Superior temporal gyrus (tissue), 1 donor: Measurements from ENCODE around the gene RNF213.

ENCODE experiments used
- DNase-seq: peaks from one replicate; pipeline ENCODE4 v3.0.0-alpha.2; 2016; ENCODE audit errors: extremely low spot score

RNF213 gene

GRCh38 chr17:80349151-80349651 lies 88.5 kb downstream of the RNF213 start:
- no peak for DNase-seq

DNA sequence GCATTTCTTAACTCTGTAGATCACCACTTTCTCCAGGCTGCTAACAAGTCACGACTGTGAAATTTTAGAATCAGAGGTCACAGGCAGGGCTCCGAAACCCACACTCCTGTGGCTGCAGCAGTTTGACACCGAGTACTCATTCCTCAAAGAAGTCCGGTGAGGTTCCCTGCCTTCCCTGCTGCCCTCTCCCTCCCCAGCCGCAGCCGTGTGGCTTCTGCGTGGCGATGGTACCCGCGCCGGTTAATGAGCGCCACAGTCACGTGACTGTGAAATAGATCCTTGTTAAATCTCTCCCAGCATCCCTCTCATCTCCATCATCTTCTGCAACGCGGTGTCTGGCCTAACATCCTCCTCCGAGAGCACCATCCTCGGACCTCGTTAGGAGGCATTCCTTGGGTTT lies 89.1 kb downstream of the RNF213 start:
- no peak for DNase-seq

GRCh38 chr17:80352216-80352895 lies 91.7 kb downstream of the RNF213 start:
- no peak for DNase-seq

DNA sequence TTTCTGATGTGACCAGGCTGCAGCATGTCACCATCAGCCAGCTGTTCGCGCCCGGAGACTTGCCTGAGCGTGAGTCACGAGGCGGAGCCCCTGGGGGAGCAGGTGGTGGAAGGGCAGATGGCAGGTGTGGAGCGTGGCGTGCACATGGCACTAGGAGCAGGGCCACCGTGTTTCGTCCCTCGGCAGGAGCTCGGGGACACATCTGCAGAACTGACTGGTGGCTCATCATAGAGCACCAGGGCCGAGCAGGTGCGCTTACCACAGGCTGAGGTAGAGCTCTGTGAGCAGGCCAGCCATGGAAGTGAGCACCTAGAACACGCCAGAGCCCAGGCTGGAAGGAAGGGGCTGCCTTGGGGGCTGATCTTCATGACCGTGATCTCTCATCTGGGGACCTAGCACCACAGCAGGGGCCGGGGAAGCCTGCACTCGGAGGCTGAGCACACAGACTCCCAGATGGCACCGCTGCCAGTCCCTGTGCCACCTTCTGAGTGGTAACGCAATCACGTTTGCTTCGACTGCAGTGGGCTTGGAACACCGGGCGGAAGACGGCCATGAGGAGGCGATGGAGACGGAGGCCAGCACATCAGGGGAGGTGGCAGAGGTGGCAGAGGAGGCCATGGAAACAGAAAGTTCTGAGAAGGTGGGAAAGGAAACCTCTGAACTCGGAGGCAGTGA lies 92.5 kb downstream of the RNF213 start:
- DNase-seq: no peak

DNA sequence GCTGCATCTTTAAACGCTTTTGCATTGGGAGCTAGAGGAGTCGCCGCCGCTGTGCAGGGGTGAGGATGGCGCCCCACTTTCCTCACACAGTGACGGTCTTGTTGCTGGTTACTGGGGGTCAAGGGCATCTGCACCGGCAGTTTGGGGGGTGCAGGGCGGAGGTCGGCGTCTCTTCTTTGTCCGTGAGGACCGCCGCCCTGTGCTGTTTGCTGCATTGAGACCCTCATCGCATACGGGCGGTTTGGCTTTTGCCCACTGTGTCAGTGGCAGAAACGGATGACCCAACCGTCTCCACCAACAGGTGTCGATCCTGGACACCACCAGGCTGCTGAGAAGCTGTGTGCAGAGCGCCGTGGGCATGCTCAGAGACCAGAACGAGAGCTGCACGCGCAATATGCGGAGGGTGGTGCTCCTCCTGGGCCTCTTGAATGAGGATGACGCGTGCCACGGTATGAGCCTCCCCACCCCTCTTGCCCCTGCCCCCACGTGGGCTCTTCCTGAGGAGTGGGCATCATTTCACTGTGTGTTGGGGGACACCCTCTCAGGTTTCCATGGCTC lies 93.1 kb downstream of the RNF213 start:
- no peak for DNase-seq

- DNase-seq: no peak
These were observed 93.7 kb downstream of the RNF213 start for GRCh38 chr17:80354336-80354735.

DNA sequence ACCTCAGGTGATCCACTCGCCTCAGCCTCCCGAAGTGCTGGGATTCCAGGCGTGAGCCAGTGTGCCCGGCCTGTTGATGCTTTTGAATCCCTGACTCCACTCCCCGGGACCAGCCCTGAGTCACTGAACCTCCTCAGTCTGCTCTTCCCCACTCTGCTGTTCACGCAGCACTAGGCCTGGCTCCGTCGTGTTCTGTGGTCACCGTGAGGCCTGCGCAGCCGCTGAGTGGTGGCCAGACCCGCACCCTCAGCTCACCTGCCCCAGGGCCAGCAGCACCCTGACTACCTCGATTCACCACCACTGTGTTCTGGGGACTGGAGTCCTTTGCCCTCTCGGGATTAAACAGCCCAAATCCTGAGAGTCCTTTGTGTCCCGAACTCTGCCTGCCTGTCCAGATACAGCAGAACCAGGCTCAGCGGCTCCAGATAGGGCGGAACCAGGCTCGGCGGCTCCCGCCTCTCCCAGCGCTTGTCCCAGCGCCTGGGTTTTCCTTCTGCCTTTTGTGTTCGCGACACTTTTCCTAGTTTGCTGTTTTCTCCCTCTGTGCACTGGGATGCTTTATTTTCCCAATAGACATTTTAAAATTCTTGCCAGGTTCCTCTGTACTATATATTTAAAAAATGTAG lies 95.7 kb downstream of the RNF213 start:
- DNase-seq: no peak

- no peak for DNase-seq
These were observed 97.5 kb downstream of the RNF213 start for GRCh38 chr17:80358131-80358530.

DNA sequence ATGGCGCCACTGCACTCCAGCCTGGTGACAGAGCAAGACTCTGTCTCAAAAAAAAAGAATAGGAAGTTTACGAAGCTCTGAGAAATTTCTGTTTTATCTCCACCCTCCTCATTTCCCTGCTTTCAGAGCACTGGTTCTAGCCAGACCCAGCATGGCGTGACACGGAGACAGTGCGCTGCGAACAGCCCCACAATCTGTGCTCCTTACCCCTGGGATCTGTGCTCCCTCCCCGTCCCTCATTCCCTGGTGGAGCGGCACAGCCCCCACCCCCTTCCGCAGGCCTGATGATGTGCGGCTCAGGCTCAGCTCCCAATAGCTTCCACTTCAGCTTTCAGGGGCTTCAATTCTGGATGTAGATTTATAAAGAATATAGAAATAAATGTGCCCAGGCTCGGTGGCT lies 98.2 kb downstream of the RNF213 start:
- DNase-seq: no peak

DNA sequence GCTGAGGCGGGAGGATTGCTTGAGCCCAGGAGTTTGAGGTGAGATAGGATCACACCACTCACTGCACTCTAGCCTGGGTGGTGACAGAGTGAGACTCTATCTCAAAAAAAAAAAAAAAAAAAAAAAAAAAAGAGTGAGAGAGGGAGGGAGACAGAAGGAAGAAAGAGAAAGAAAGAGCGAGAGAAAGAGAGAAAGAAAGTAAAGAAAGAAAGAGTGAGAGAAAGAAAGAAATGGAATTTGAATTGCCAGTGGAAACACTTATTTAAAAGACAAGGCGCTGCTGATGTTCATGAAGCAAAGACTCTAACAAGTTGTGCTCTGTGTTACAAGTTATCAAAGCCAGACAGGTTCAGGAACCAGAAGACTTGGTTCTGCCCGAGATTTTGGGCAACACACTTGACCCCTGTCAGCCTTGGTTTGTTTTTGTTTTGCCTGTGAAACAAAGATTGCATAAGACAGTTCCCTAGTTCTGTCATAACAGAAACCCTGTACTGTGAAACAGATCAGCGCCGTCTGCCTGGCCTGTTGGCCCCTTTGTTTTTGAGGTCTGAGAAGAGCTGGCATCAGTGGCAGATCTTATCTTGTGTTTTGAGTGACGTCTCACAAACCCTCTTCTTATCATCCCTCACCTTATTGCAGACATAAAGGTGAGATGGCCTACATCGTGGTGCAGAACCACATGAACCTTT lies 98.9 kb downstream of the RNF213 start:
- DNase-seq: no peak

GRCh38 chr17:80360396-80360795 lies 99.7 kb downstream of the RNF213 start:
- no peak for DNase-seq

DNA sequence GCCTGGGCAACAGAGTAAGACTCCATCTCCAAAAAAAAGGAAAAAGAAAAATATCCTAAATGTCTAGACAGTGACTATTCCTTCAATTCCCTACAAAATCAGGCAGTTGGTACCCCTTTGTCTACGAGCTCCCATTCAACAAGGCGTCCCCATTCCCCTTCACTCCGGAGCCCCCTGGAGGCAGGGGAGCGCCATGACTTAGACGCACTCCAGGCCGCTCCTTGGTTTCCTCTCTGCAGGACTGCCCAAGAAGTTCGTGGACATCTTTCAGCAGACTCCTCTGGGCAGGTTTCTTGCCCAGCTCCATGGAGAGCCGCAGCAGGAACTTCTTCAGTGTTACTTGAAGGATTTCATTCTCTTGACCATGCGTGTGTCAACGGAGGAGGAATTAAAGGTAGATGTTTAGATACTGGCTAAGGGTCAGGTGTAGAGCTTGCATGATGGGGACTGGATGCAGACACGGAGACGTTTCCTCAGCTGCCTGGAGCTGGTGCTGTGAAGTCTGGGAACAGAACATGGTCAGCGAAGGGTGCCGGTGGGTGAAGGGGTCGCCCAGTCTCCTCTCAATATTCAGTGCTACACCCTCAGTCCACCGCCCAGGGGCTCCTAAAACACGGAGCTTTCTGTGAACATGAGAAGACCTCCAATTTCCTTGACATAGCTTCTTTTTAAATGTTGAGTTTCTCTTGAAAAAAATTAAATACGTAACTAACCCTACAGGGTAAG lies 101.0 kb downstream of the RNF213 start:
- DNase-seq: no peak

DNA sequence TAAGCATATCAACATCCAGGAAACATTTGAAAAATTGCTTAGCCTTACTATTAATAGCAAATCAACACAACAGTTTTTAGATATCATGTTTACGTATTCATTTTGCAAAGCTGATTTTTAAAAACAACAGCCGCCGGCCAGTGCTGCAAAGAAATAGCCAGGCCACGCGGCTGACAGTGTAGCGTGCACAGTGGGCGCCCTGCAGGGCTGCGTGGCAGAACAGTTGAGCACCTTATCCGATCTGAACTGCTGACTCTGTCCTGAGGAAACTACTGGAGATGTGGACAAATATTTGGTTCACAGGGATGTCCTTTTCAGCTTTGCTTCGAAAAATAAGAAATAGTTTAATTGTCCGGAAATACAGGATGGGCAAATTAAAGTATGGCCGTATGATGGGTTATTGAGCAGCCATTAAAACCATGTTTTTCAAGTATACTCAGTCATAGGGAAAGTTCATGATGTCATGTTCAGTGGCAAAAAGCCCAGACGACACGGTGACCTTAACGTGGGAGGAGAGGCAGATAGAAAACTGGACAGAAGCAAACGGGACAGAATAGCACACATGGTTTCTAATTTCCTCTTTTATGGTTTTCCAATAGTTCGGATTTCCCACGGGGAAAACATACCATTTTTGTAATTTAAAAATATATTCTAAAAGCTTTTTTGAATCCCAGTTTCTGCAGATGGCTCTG lies 101.9 kb downstream of the RNF213 start:
- no peak for DNase-seq

GRCh38 chr17:80363120-80363515 lies 102.5 kb downstream of the RNF213 start:
- no peak for DNase-seq

DNA sequence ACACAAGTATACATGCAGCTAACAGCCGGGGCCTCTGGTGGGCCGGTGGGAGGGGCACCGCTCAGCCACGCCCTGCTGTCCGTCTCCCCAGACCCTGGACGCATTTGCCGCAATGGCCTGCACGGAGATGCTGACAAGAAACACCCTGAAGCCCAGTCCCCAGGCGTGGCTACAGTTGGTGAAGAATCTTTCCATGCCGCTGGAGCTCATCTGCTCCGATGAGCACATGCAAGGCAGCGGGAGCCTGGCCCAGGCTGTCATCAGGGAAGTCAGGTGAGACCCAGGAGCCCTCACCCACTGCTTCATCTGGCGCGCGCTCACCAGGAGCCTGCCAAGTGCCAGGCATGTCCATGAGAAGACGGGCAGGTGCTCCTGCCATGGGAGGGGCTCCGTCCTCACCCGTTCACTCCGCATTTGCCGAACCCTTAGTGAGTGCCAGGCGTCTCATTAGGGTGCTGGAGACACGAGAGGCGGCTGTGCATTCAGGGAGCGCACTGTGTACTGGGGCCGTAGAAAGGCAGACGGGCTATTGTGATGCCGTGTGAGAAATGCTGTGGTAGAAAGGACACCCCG lies 103.0 kb downstream of the RNF213 start:
- DNase-seq: no peak

- DNase-seq: no peak
These were observed 103.5 kb downstream of the RNF213 start for GRCh38 chr17:80364091-80364691.

- DNase-seq: no peak
These were observed 104.6 kb downstream of the RNF213 start for GRCh38 chr17:80365001-80365965.

- DNase-seq: no peak
These were observed 105.3 kb downstream of the RNF213 start for GRCh38 chr17:80365983-80366382.

GRCh38 chr17:80367503-80367902 lies 106.9 kb downstream of the RNF213 start:
- DNase-seq: no peak
